ENCODE measurements around the gene CTH.
"Not testable (repeated sequence)": the region's sequence is repeated elsewhere in the genome, so short reads cannot be mapped to it uniquely, and the experiment has no call there.

The CTH gene

GRCh38 chr1:70455291-70455690 is 44.2 kb downstream of the CTH start:
- no peak for DNase-seq (ENCODE audit: low spot score)

GRCh38 chr1:70458131-70458530 is 47.1 kb downstream of the CTH start:
- DNase-seq (ENCODE audit: low spot score): no peak

GRCh38 chr1:70459496-70460225 is 48.6 kb downstream of the CTH start:
- DNase-seq (ENCODE audit: low spot score): no peak

GRCh38 chr1:70460740-70461713 is 50.0 kb downstream of the CTH start:
- not testable (repeated sequence) for DNase-seq (ENCODE audit: low spot score)

- no peak for DNase-seq (ENCODE audit: low spot score)
These were observed 51.5 kb downstream of the CTH start for GRCh38 chr1:70462611-70463010.

- DNase-seq (ENCODE audit: low spot score): no peak
These were observed 54.8 kb downstream of the CTH start for GRCh38 chr1:70465911-70466310.

- no peak for DNase-seq (ENCODE audit: low spot score)
These were observed 56.5 kb downstream of the CTH start for GRCh38 chr1:70467531-70467930.

- DNase-seq (ENCODE audit: low spot score): no peak
These were observed 57.1 kb downstream of the CTH start for GRCh38 chr1:70468180-70468579.

- not testable (repeated sequence) for DNase-seq (ENCODE audit: low spot score)
These were observed 58.1 kb downstream of the CTH start for GRCh38 chr1:70469184-70469583.

GRCh38 chr1:70475023-70475422 is 64.0 kb downstream of the CTH start:
- no peak for DNase-seq (ENCODE audit: low spot score)

GRCh38 chr1:70477090-70477489 is 66.0 kb downstream of the CTH start:
- DNase-seq (ENCODE audit: low spot score): no peak

- not testable (repeated sequence) for DNase-seq (ENCODE audit: low spot score)
These were observed 66.8 kb downstream of the CTH start for GRCh38 chr1:70477905-70478304.

GRCh38 chr1:70483342-70483741 is 72.3 kb downstream of the CTH start:
- DNase-seq (ENCODE audit: low spot score): no peak

GRCh38 chr1:70485624-70486023 is 74.6 kb downstream of the CTH start:
- no peak for DNase-seq (ENCODE audit: low spot score)

GRCh38 chr1:70486676-70487458 is 75.8 kb downstream of the CTH start:
- DNase-seq (ENCODE audit: low spot score): no peak

GRCh38 chr1:70487459-70487815 is 76.4 kb downstream of the CTH start:
- DNase-seq (ENCODE audit: low spot score): no peak

- peak; percentile 65 for DNase-seq (ENCODE audit: low spot score)
These were observed 77.0 kb downstream of the CTH start for GRCh38 chr1:70487910-70488665.

Data from iPS-NIHi11 (cell line).